ENCODE data around the gene SLC6A4. TPM values are rescaled to one million over a fixed set of nuclear protein-coding genes. Genes with fewer than 3 reads are reported as not detected.
A peak's percentile ranks its signal among the peaks of the same experiment; 100 is the strongest.
"Not testable (repeated sequence)": the region's sequence is repeated elsewhere in the genome, so short reads cannot be mapped to it uniquely, and the experiment has no call there.

The SLC6A4 gene
- total RNA-seq, 8 experiments from 2014 or later, result 0.11 to 0.62 (median 0.29) TPM

GRCh38 chr17:30236766-30237165, 1.3 kb upstream of the SLC6A4 start:
- ATAC-seq (replicated peaks in 6 of 8), result peak in 6 of 8 experiments; percentile 44 to 77 (median 59)
- in situ Hi-C loops (cut with MboI; ENCODE audit: low pct_unique_long_range_greater_than_20kb in 2 of 9, low sequenced_read_pairs in 9 of 9, unreplicated experiment in 9 of 9), result no loop called here
- 10 to 22% (median 11%) methylated on average over 2 to 6 of the region's 20 CpGs; no CpG with 5 or more reads in 4 of the 10 experiments for WGBS, 10 experiments
- Histone ChIP-seq H3K4me1 (replicated peaks in 1 of 2) (peaks cover 0 to 6% of the 10 kb centered on the region in 2 donors), H3K4me3 (no peak overlapping the region), H3K27ac (no peak overlapping the region)

- WGBS, 10 experiments, result 17 to 87% (median 41%) methylated on average over 3 to 10 of the region's 10 CpGs; no CpG with 5 or more reads in 2 of the 10 experiments
- Histone ChIP-seq H3K4me3 (peak overlapping the region in 2 of 5 donors; percentile 27 to 29), H3K27ac (no peak overlapping the region), H3K4me1 (replicated peaks in 1 of 2) (peaks cover 0 to 6% of the 10 kb centered on the region in 2 donors)
- no peak for ATAC-seq (replicated peaks in 6 of 8)
- in situ Hi-C loops (cut with MboI; ENCODE audit: low pct_unique_long_range_greater_than_20kb in 2 of 9, low sequenced_read_pairs in 9 of 9, unreplicated experiment in 9 of 9), result no loop called here
These were observed 764 bp upstream of the SLC6A4 start for GRCh38 chr17:30236297-30236624.

- ATAC-seq (replicated peaks in 6 of 8), result peak in 1 of 8 experiments; percentile 24
- H3K4me3 ChIP-seq, result no peak overlapping the region
- H3K4me1 ChIP-seq (replicated peaks in 1 of 2), result peaks cover 0 to 6% of the 10 kb centered on the region in 2 donors
- no peak overlapping the region for H3K27ac ChIP-seq
- WGBS, 10 experiments, result 9 to 100% (median 50%) methylated on average over 1 to 8 of the region's 12 CpGs; no CpG with 5 or more reads in 1 of the 10 experiments
- in situ Hi-C loops (cut with MboI; ENCODE audit: low pct_unique_long_range_greater_than_20kb in 2 of 9, low sequenced_read_pairs in 9 of 9, unreplicated experiment in 9 of 9), result no loop called here
These were observed 533 bp downstream of the SLC6A4 start for GRCh38 chr17:30234964-30235363.

- in situ Hi-C loops (cut with MboI; ENCODE audit: low pct_unique_long_range_greater_than_20kb in 2 of 9, low sequenced_read_pairs in 9 of 9, unreplicated experiment in 9 of 9), result no loop called here
- Histone ChIP-seq H3K4me1 (replicated peaks in 1 of 2) (peaks cover 0 to 6% of the 10 kb centered on the region in 2 donors), H3K4me3 (no peak overlapping the region), H3K27ac (no peak overlapping the region)
- ATAC-seq (replicated peaks in 6 of 8), result no peak
- WGBS, 10 experiments, result 59 to 100% (median 88%) methylated on average over 1 to 6 of the region's 6 CpGs; no CpG with 5 or more reads in 1 of the 10 experiments
These were observed 1.2 kb downstream of the SLC6A4 start for GRCh38 chr17:30234296-30234695.

GRCh38 chr17:30232824-30233427, 2.6 kb downstream of the SLC6A4 start:
- no peak for ATAC-seq (replicated peaks in 6 of 8)
- Histone ChIP-seq H3K4me3 (no peak overlapping the region), H3K4me1 (replicated peaks in 1 of 2) (peaks cover 0 to 6% of the 10 kb centered on the region in 2 donors), H3K27ac (no peak overlapping the region)
- in situ Hi-C loops (cut with MboI; ENCODE audit: low pct_unique_long_range_greater_than_20kb in 2 of 9, low sequenced_read_pairs in 9 of 9, unreplicated experiment in 9 of 9), result no loop called here
- WGBS, 10 experiments, result 0 to 100% (median 32%) methylated on average over 1 to 5 of the region's 11 CpGs; no CpG with 5 or more reads in 2 of the 10 experiments

GRCh38 chr17:30232015-30232823, 3.3 kb downstream of the SLC6A4 start:
- 43 to 100% (median 60%) methylated on average over 1 to 8 of the region's 10 CpGs; no CpG with 5 or more reads in 3 of the 10 experiments for WGBS, 10 experiments
- Histone ChIP-seq H3K27ac (no peak overlapping the region), H3K4me1 (replicated peaks in 1 of 2) (peaks cover 0 to 4% of the 10 kb centered on the region in 2 donors), H3K4me3 (no peak overlapping the region)
- peak in 2 of 8 experiments; percentile 39 to 82 for ATAC-seq (replicated peaks in 6 of 8)
- in situ Hi-C loops (cut with MboI; ENCODE audit: low pct_unique_long_range_greater_than_20kb in 2 of 9, low sequenced_read_pairs in 9 of 9, unreplicated experiment in 9 of 9), result no loop called here

GRCh38 chr17:30230596-30231125, 4.8 kb downstream of the SLC6A4 start:
- no peak for ATAC-seq (replicated peaks in 6 of 8)
- Histone ChIP-seq H3K27ac (no peak overlapping the region), H3K4me3 (no peak overlapping the region), H3K4me1 (replicated peaks in 1 of 2) (peaks cover 0 to 4% of the 10 kb centered on the region in 2 donors)
- in situ Hi-C loops (cut with MboI; ENCODE audit: low pct_unique_long_range_greater_than_20kb in 2 of 9, low sequenced_read_pairs in 9 of 9, unreplicated experiment in 9 of 9), result no loop called here
- WGBS, 10 experiments, result 83 to 100% (median 92%) methylated on average over 1 to 5 of the region's 7 CpGs; no CpG with 5 or more reads in 2 of the 10 experiments

GRCh38 chr17:30230009-30230408, 5.5 kb downstream of the SLC6A4 start:
- ATAC-seq (replicated peaks in 6 of 8); in situ Hi-C loops (cut with MboI; ENCODE audit: low pct_unique_long_range_greater_than_20kb in 2 of 9, low sequenced_read_pairs in 9 of 9, unreplicated experiment in 9 of 9); H3K27ac ChIP-seq; H3K4me3 ChIP-seq; H3K4me1 ChIP-seq (replicated peaks in 1 of 2): not testable (repeated sequence)
- WGBS, 10 experiments, result 11 to 56% (median 37%) methylated on average over 1 of the region's 1 CpG; no CpG with 5 or more reads in 6 of the 10 experiments

- Histone ChIP-seq H3K4me3 (no peak overlapping the region), H3K4me1 (replicated peaks in 1 of 2) (no peaks in the 10 kb centered on the region), H3K27ac (no peak overlapping the region)
- ATAC-seq (replicated peaks in 6 of 8), result peak in 3 of 8 experiments; percentile 61 to 72 (median 65)
- WGBS, 10 experiments, result 0 to 100% (median 60%) methylated on average over 1 to 7 of the region's 7 CpGs
- in situ Hi-C loops (cut with MboI; ENCODE audit: low pct_unique_long_range_greater_than_20kb in 2 of 9, low sequenced_read_pairs in 9 of 9, unreplicated experiment in 9 of 9), result no loop called here
These were observed 6.5 kb downstream of the SLC6A4 start for GRCh38 chr17:30229012-30229411.

GRCh38 chr17:30228011-30228410, 7.5 kb downstream of the SLC6A4 start:
- Histone ChIP-seq H3K4me3 (no peak overlapping the region), H3K4me1 (replicated peaks in 1 of 2) (no peaks in the 10 kb centered on the region), H3K27ac (no peak overlapping the region)
- WGBS, 10 experiments, result 80 to 100% (median 94%) methylated on average over 1 to 3 of the region's 3 CpGs; no CpG with 5 or more reads in 3 of the 10 experiments
- peak in 1 of 8 experiments; percentile 7 for ATAC-seq (replicated peaks in 6 of 8)
- in situ Hi-C loops (cut with MboI; ENCODE audit: low pct_unique_long_range_greater_than_20kb in 2 of 9, low sequenced_read_pairs in 9 of 9, unreplicated experiment in 9 of 9), result no loop called here

GRCh38 chr17:30226878-30227277, 8.6 kb downstream of the SLC6A4 start:
- in situ Hi-C loops (cut with MboI; ENCODE audit: low pct_unique_long_range_greater_than_20kb in 2 of 9, low sequenced_read_pairs in 9 of 9, unreplicated experiment in 9 of 9), result no loop called here
- Histone ChIP-seq H3K4me3 (no peak overlapping the region), H3K4me1 (replicated peaks in 1 of 2) (peaks cover 0 to 2% of the 10 kb centered on the region in 2 donors), H3K27ac (no peak overlapping the region)
- WGBS, 10 experiments, result 54 to 100% (median 78%) methylated on average over 1 to 9 of the region's 10 CpGs
- ATAC-seq (replicated peaks in 6 of 8), result no peak

GRCh38 chr17:30225919-30226553, 9.5 kb downstream of the SLC6A4 start:
- H3K4me3 ChIP-seq, result no peak overlapping the region
- WGBS, 10 experiments, result 20 to 93% (median 74%) methylated on average over 1 to 13 of the region's 15 CpGs; no CpG with 5 or more reads in 1 of the 10 experiments
- peaks cover 0 to 2% of the 10 kb centered on the region in 2 donors for H3K4me1 ChIP-seq (replicated peaks in 1 of 2)
- ATAC-seq (replicated peaks in 6 of 8), result no peak
- H3K27ac ChIP-seq, result no peak overlapping the region
- in situ Hi-C loops (cut with MboI; ENCODE audit: low pct_unique_long_range_greater_than_20kb in 2 of 9, low sequenced_read_pairs in 9 of 9, unreplicated experiment in 9 of 9), result no loop called here

- peaks cover 0 to 2% of the 10 kb centered on the region in 2 donors for H3K4me1 ChIP-seq (replicated peaks in 1 of 2)
- no peak overlapping the region for H3K4me3 ChIP-seq
- in situ Hi-C loops (cut with MboI; ENCODE audit: low pct_unique_long_range_greater_than_20kb in 2 of 9, low sequenced_read_pairs in 9 of 9, unreplicated experiment in 9 of 9), result no loop called here
- no peak for ATAC-seq (replicated peaks in 6 of 8)
- WGBS, 10 experiments, result 0 to 67% (median 20%) methylated on average over 1 to 3 of the region's 3 CpGs; no CpG with 5 or more reads in 5 of the 10 experiments
- no peak overlapping the region for H3K27ac ChIP-seq
These were observed 10.4 kb downstream of the SLC6A4 start for GRCh38 chr17:30225112-30225511.

All from motor neuron (in vitro differentiated cells).